Fibroblast of gingiva (primary cell): ENCODE data around the gene HTN1.
"Not testable (repeated sequence)": the region's sequence is repeated elsewhere in the genome, so short reads cannot be mapped to it uniquely, and the experiment has no call there.

Source experiments
- DNase-seq: peaks from one replicate; pipeline ENCODE4 v3.0.0-alpha.2; 2011; ENCODE audit warnings: low read depth

Gene HTN1

DNA sequence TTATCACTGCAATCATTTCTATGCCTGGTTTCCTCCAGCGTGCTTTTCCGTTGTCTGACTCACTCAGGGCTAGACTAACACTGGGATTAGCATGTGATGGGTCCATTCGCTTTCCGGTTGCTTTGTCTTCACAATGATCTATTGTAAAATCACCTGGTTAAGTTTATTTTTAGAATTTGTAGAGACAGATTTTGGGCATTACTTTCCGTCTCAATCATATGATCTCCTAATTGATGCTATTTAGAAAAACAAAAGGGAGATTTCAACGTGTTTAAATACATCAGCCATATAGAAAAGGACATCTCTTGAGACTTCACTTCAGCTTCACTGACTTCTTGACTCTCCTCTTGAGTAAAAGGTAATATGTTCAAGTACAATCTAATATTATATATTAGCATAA, at the start of gene HTN1:
Gene HTN1 (plus strand): TSS at position 301 of the 400 bp plus-strand sequence. CDS start 2,639 bp downstream, outside the sequence.
- DNase-seq: not testable (repeated sequence)

DNA sequence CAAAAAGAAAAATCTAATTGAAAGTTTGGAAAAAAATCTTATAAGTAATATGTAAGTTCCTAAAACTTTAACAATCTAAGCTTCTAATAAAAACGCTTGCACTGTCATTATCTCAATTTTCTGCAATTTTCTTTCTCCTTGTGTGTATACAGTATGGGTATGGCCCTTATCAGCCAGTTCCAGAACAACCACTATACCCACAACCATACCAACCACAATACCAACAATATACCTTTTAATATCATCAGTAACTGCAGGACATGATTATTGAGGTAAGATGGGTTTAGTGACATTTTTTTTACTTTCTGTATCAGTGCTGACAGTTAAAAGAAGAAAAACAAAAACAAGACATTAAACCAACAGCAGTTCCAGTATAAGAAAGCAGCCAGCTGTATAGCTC, 49.5 kb upstream of the HTN1 start:
- DNase-seq: no peak

GRCh38 chr4:70002507-70002906, 47.7 kb upstream of the HTN1 start:
- DNase-seq: no peak

DNA sequence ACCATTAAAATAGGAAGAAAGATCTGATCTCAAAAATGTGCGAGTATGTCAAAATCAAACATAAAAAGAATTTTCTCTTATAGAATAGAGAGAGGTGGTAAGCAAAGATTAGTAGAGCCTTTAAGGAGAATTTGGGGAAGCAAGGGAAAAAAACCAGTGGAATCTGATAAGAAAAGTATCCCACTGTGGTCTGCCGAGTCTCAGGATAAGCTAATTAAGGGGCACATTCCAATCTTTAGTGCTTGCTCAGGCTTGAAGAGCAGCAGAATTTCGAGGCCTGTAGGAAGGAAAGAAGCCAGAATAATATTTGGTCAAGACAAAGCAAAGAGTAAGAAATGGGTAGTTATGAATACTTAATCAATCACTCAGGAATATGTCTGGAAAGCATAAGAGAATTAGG, 41.5 kb upstream of the HTN1 start:
- no peak for DNase-seq

GRCh38 chr4:70019006-70019405, 31.2 kb upstream of the HTN1 start:
- not testable (repeated sequence) for DNase-seq

GRCh38 chr4:70023218-70023617, 27.0 kb upstream of the HTN1 start:
- DNase-seq: no peak

DNA sequence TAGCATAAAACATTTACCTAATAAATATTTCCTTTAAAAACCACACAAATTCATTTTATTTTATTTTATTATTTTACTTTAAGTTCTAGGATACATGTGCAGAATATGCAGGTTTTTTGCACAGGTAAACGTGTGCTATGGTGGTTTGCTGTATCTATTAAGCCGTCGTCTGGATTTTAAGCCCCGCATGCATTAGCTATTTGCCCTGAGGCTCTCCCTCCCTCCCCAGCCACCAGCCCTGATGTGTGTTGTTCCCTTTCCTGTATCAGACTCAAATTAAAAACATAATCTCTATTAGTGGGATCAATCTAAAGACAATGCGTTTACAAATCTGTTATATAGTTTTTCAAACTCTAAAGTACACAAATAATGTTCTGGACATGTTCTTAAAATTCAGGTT, 23.2 kb upstream of the HTN1 start:
- no peak for DNase-seq

DNA sequence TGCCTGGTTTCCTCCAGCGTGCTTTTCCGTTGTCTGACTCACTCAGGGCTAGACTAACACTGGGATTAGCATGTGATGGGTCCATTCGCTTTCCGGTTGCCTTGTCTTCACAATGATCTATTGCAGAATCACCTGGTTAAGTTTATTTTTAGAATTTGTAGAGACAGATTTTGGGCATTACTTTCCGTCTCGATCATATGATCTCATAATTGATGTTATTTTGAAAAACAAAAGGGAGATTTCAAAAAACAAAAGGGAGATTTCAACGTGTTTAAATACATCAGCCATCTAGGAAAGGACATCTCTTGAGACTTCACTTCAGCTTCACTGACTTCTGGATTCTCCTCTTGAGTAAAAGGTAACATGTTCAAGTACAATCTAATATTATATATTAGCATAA, 22.1 kb upstream of the HTN1 start, which contains the start of gene HTN3:
Gene HTN3 (plus strand): TSS at position 301 of the 400 bp plus-strand sequence. CDS start 2,282 bp downstream, outside the sequence.
- not testable (repeated sequence) for DNase-seq

GRCh38 chr4:70037559-70037958, 12.7 kb upstream of the HTN1 start:
- not testable (repeated sequence) for DNase-seq

- DNase-seq: not testable (repeated sequence)
These were observed 10.3 kb upstream of the HTN1 start for GRCh38 chr4:70039928-70040327.

- DNase-seq: no peak
These were observed 8.5 kb upstream of the HTN1 start for GRCh38 chr4:70041652-70042286.

DNA sequence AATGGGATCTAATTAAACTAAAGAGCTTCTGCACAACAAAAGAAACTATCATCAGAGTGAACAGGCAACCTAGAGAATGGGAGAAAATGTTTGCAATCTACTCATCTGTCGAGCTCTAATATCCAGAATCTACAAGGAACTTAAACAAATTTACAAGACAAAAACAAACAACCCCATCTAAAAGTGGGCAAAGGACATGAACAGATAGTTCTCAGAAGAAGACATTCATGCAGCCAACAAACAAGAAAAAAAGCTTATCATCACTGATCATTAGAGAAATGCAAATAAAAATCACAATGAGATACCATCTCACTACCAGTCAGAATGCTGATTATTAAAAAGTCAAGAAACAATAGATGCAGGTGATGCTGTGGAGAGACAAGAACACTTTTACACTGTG, 6.3 kb downstream of the HTN1 start:
- not testable (repeated sequence) for DNase-seq

DNA sequence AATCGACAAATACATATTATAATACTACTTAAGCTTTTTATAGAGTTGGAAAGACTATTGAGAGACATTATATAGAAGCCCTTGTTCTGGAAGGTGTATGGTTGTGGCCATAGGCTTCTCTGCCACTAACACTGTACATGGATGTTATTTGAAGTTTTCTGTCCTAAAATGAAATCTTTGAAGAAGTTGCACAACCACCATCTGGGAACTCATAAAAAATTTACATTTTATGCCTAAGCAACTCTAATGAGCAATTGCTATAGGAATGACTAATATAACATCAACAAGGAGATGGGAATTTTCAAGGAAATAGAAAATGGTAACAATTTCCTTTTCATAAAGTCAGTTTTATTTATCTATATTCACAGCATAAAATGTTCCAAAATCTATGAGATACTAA, 7.4 kb downstream of the HTN1 start:
- no peak for DNase-seq

- DNase-seq: no peak
These were observed 8.9 kb downstream of the HTN1 start for GRCh38 chr4:70059149-70059548.

DNA sequence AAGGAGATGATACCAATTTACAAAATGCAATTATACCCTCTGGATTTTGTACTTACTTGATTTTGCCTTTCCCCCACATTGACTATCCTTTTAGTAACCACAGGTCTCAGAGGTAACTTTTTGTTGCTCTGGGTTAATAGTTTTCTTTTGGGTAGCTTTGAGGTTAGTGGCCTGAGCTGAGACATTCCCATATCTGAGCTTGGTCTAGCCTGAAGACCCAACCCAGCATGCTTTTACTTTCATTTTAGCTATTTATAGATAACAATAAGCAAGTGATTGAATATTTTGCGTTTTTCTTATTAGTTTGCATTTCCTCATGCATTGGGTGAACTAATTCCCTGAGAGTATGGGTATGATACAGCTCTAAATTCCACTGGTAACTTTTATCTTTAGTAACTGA, 11.8 kb downstream of the HTN1 start:
- DNase-seq: no peak

GRCh38 chr4:70080205-70080604, 30.0 kb downstream of the HTN1 start:
- no peak for DNase-seq

GRCh38 chr4:70099206-70099605, 49.0 kb downstream of the HTN1 start:
- no peak for DNase-seq
